ENCODE measurements around the gene MCM10.

DNA sequence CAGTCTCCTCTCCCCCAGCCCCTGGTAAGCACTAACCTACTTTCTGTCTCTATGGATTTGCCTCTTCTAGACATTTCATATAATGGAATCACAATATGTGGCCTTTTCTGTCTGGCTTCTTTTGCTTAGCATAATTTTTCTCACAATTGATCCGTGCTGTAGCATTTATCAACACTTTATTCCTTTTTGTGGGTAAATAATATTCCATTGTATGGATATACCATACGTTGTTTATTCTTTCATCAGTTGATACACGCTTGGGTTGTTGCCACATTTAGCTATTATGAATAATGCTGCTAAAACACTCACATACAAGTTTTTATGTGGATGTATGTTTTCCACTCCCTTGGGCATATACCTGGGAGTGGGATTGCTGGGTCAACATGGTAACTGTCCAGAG, 25.8 kb downstream of the MCM10 start:
- TF ChIP-seq, protein P1, sequence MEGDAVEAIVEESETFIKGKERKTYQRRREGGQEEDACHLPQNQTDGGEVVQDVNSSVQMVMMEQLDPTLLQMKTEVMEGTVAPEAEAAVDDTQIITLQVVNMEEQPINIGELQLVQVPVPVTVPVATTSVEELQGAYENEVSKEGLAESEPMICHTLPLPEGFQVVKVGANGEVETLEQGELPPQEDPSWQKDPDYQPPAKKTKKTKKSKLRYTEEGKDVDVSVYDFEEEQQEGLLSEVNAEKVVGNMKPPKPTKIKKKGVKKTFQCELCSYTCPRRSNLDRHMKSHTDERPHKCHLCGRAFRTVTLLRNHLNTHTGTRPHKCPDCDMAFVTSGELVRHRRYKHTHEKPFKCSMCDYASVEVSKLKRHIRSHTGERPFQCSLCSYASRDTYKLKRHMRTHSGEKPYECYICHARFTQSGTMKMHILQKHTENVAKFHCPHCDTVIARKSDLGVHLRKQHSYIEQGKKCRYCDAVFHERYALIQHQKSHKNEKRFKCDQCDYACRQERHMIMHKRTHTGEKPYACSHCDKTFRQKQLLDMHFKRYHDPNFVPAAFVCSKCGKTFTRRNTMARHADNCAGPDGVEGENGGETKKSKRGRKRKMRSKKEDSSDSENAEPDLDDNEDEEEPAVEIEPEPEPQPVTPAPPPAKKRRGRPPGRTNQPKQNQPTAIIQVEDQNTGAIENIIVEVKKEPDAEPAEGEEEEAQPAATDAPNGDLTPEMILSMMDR (IDR thresholded peaks at IDR 0.05) = no peak
- no peak for TF ChIP-seq POLR2A (IDR thresholded peaks at IDR 0.05)
- TF ChIP-seq POLR2AphosphoS5 (IDR thresholded peaks at IDR 0.05) = no peak

Data from breast epithelium (tissue), 3 donors.